Measurements from ENCODE around the gene DCHS1.

Gene DCHS1

DNA sequence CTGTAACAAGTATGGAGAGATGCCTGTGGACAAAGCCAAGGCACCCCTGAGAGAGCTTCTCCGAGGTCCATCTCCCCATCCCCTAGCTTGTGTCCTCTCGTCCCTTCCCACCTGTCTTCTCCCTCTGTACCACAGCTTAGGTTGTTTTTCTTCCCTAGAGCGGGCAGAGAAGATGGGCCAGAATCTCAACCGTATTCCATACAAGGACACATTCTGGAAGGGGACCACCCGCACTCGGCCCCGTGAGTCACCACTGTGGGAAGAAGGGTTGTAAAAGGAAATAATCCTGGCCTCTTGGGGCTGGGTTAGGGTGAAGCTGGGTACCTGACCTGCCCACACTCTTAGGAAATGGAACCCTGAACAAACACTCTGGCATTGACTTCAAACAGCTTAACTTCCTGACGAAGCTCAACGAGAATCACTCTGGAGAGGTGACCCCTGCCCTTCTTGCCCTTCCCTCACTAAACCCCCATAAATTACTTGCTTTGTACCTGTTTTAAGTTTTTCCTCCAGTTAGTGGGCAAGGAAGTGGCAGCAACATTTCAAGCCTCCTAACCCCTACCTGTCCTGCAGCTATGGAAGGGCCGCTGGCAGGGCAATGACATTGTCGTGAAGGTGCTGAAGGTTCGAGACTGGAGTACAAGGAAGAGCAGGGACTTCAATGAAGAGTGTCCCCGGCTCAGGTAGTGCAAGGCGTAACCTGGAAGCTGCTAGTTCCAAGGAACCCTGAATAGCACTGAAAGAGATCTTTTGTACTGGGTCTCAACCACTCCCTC is 46.7 kb downstream of the DCHS1 start:
- ChIA-PET POLR2A (interaction anchor here (1.2 to 5.2 kb wide), 3 partner anchors 10 to 73 kb away, joined by 3 to 39 read pairs (median 13); partner anchors contain the start of genes MRPL17 and TPP1), CTCF (no interaction called here)
- DNase-seq (ENCODE audit: extremely low spot score) = no peak
- TF ChIP-seq LEF1 (IDR thresholded peaks at IDR 0.05; ENCODE audit: borderline replicate concordance) = no peak
- TF ChIP-seq CTBP1 (IDR thresholded peaks at IDR 0.05; ENCODE audit: borderline replicate concordance) = no peak

- CTCF ChIA-PET = no interaction called here
- DNase-seq (ENCODE audit: extremely low spot score) = no peak
- POLR2A ChIA-PET = interaction anchor here (1.7 to 3.5 kb wide), 3 partner anchors 11 to 76 kb away, joined by 6 to 14 read pairs (median 13); partner anchors contain the start of genes MRPL17 and TPP1
- no peak for TF ChIP-seq HDGF (IDR thresholded peaks at IDR 0.05; ENCODE audit: borderline replicate concordance)
- TF ChIP-seq, protein P1, sequence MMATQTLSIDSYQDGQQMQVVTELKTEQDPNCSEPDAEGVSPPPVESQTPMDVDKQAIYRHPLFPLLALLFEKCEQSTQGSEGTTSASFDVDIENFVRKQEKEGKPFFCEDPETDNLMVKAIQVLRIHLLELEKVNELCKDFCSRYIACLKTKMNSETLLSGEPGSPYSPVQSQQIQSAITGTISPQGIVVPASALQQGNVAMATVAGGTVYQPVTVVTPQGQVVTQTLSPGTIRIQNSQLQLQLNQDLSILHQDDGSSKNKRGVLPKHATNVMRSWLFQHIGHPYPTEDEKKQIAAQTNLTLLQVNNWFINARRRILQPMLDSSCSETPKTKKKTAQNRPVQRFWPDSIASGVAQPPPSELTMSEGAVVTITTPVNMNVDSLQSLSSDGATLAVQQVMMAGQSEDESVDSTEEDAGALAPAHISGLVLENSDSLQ (IDR thresholded peaks at IDR 0.05) = no peak
- TF ChIP-seq SUZ12 (IDR thresholded peaks at IDR 0.05) = no peak
- TF ChIP-seq L3MBTL2 (conservative IDR thresholded peaks at IDR 0.05) = no peak
- no peak for TF ChIP-seq ELF4 (IDR thresholded peaks at IDR 0.05)
- TF ChIP-seq ARNT (IDR thresholded peaks at IDR 0.05) = no peak
Measured at GRCh38 chr11:6608011-6608410, 47.6 kb downstream of the DCHS1 start.

GRCh38 chr11:6607190-6607795 is 48.3 kb downstream of the DCHS1 start:
- POLR2A ChIA-PET = interaction anchor here (1.1 to 3.5 kb wide), 5 partner anchors 11 to 76 kb away, joined by 3 to 14 read pairs (median 6); partner anchors contain the start of genes MRPL17 and TPP1
- CTCF ChIA-PET = interaction anchor here (0.9 kb wide), 1 partner anchor 228 kb away, joined by 7 read pairs; no protein-coding TSS in a partner anchor
- DNase-seq (ENCODE audit: extremely low spot score) = no peak
- TF ChIP-seq CTBP1 (IDR thresholded peaks at IDR 0.05; ENCODE audit: borderline replicate concordance) = no peak

GRCh38 chr11:6606471-6607189 is 49.0 kb downstream of the DCHS1 start:
- CTCF ChIA-PET = interaction anchor here (0.9 kb wide), 1 partner anchor 227 kb away, joined by 7 read pairs; no protein-coding TSS in a partner anchor
- DNase-seq (ENCODE audit: extremely low spot score) = peak; percentile 74
- POLR2A ChIA-PET = interaction anchor here (1.1 to 3.5 kb wide), 5 partner anchors 12 to 77 kb away, joined by 3 to 14 read pairs (median 6); partner anchors contain the start of genes MRPL17 and TPP1
- no peak for TF ChIP-seq L3MBTL2 (conservative IDR thresholded peaks at IDR 0.05)
- no peak for TF ChIP-seq FOXK2 (IDR thresholded peaks at IDR 0.05)

- POLR2A ChIA-PET = interaction anchor here (0.6 to 3.2 kb wide), 9 partner anchors 7 to 186 kb away, joined by 3 to 18 read pairs (median 8); partner anchors contain the start of genes APBB1, ARFIP2, MRPL17 and TAF10
- no peak for DNase-seq (ENCODE audit: extremely low spot score)
Measured at GRCh38 chr11:6604790-6605189, 50.8 kb downstream of the DCHS1 start.

DNA sequence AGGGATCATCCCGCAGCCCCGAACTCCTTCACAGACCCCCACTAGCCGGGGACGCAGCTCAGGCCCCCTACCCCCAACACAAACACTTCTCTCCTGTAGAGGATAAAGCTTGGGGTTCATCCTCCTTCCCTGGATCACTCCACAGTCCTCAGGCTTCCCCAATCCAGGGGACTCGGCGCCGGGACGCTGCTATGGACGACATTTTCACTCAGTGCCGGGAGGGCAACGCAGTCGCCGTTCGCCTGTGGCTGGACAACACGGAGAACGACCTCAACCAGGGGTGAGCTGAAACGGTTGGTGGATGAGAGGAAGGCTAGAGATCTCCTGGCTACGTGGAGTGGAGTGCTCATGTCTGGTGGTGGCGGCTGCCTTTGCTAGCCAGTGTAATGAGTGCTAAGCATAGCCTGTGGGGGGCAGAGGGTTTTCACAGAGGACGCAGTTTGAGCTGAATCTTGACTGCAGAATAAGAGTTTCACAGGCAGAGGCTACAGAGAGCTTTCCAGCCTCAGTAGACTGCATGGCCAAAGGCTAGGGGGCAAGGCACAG is 51.5 kb downstream of the DCHS1 start:
- POLR2A ChIA-PET = interaction anchor here (0.6 to 3.2 kb wide), 10 partner anchors 8 to 185 kb away, joined by 3 to 18 read pairs (median 7); partner anchors contain the start of genes APBB1, ARFIP2, MRPL17 and TAF10
- CTCF ChIA-PET = interaction anchor here (0.6 to 0.8 kb wide), 2 partner anchors 99 to 102 kb away, joined by 3 read pairs; no protein-coding TSS in a partner anchor
- DNase-seq (ENCODE audit: extremely low spot score) = peak; percentile 56
- TF ChIP-seq FOXK2 (IDR thresholded peaks at IDR 0.05) (no peak), L3MBTL2 (conservative IDR thresholded peaks at IDR 0.05) (no peak), TARDBP (IDR thresholded peaks at IDR 0.05) (no peak), ELF4 (IDR thresholded peaks at IDR 0.05) (no peak), BHLHE40 (IDR thresholded peaks at IDR 0.05; ENCODE audit: borderline replicate concordance) (no peak)

More at GRCh38 chr11:6604790-6605189, 50.8 kb downstream of the DCHS1 start:
- TF ChIP-seq CTBP1 (IDR thresholded peaks at IDR 0.05; ENCODE audit: borderline replicate concordance) (no peak), FOXK2 (IDR thresholded peaks at IDR 0.05) (no peak), SP1 (IDR thresholded peaks at IDR 0.05) (no peak), L3MBTL2 (conservative IDR thresholded peaks at IDR 0.05) (no peak), FOXA1 (IDR thresholded peaks at IDR 0.05) (no peak), ARNT (IDR thresholded peaks at IDR 0.05) (no peak), HDGF (IDR thresholded peaks at IDR 0.05; ENCODE audit: borderline replicate concordance) (no peak), ELF4 (IDR thresholded peaks at IDR 0.05) (no peak), LEF1 (IDR thresholded peaks at IDR 0.05; ENCODE audit: borderline replicate concordance) (no peak), BHLHE40 (IDR thresholded peaks at IDR 0.05; ENCODE audit: borderline replicate concordance) (no peak), TARDBP (IDR thresholded peaks at IDR 0.05) (no peak), NFRKB (IDR thresholded peaks at IDR 0.05) (no peak)
- TF ChIP-seq, protein P1 (IDR thresholded peaks at IDR 0.05) = no peak
- CTCF ChIA-PET = interaction anchor here (0.6 to 0.8 kb wide), 2 partner anchors 98 to 102 kb away, joined by 3 read pairs; no protein-coding TSS in a partner anchor
